Measurements from ENCODE around the gene PLK1.

Gene PLK1

GRCh38 chr16:23694265-23694643, 15.6 kb downstream of the PLK1 start:
- Histone ChIP-seq H3K9me2 (replicated peaks; ENCODE audit: low read depth, low read length) (no peaks in the 10 kb centered on the region), H4K20me1 (ENCODE audit: insufficient read depth, low read length, poor library complexity, severe bottlenecking) (no peaks in the 10 kb centered on the region), H3K36me3 (ENCODE audit: insufficient read depth, low read length) (peaks cover 32% of the 10 kb centered on the region; the same call in 1 of the 2 replicates), H3K9me3 (ENCODE audit: insufficient read depth, low read depth, low read length) (no peaks in the 10 kb centered on the region), H3K9ac (ENCODE audit: low read depth, low read length, poor library complexity, severe bottlenecking) (no peak overlapping the region), H2AFZ (ENCODE audit: low read length) (no peak overlapping the region), H3F3A (ENCODE audit: low read depth) (no peaks in the 10 kb centered on the region), H3K27me3 (ENCODE audit: insufficient read depth, low read length, poor library complexity, severe bottlenecking) (no peaks in the 10 kb centered on the region), H3K4me2 (ENCODE audit: low read depth, low read length, poor library complexity, severe bottlenecking) (no peak overlapping the region), H3K4me3 (ENCODE audit: low read length, poor library complexity, severe bottlenecking) (no peak overlapping the region), H3K79me2 (ENCODE audit: insufficient read depth, low read length) (no peaks in the 10 kb centered on the region), H3K4me1 (ENCODE audit: insufficient read depth, low read length, poor library complexity, severe bottlenecking) (no peaks in the 10 kb centered on the region)
- TF ChIP-seq CTCF (conservative IDR thresholded peaks at IDR 0.05; ENCODE audit: low read length): no peak

GRCh38 chr16:23694644-23695373, 16.1 kb downstream of the PLK1 start:
- Histone ChIP-seq H4K20me1 (ENCODE audit: insufficient read depth, low read length, poor library complexity, severe bottlenecking) (no peaks in the 10 kb centered on the region), H3K4me2 (ENCODE audit: low read depth, low read length, poor library complexity, severe bottlenecking) (no peak overlapping the region)

GRCh38 chr16:23695756-23696155, 17.1 kb downstream of the PLK1 start:
- H3K4me2 ChIP-seq (ENCODE audit: low read depth, low read length, poor library complexity, severe bottlenecking): no peak overlapping the region

More at GRCh38 chr16:23694644-23695373, 16.1 kb downstream of the PLK1 start:
- Histone ChIP-seq H3K27me3 (ENCODE audit: insufficient read depth, low read length, poor library complexity, severe bottlenecking) (no peaks in the 10 kb centered on the region), H3K36me3 (ENCODE audit: insufficient read depth, low read length) (peaks cover 26% of the 10 kb centered on the region; the same call in 1 of the 2 replicates), H3F3A (ENCODE audit: low read depth) (no peaks in the 10 kb centered on the region), H3K9ac (ENCODE audit: low read depth, low read length, poor library complexity, severe bottlenecking) (no peak overlapping the region), H3K9me3 (ENCODE audit: insufficient read depth, low read depth, low read length) (no peaks in the 10 kb centered on the region), H3K4me3 (ENCODE audit: low read length, poor library complexity, severe bottlenecking) (no peak overlapping the region), H3K9me2 (replicated peaks; ENCODE audit: low read depth, low read length) (no peaks in the 10 kb centered on the region), H3K4me1 (ENCODE audit: insufficient read depth, low read length, poor library complexity, severe bottlenecking) (no peaks in the 10 kb centered on the region), H2AFZ (ENCODE audit: low read length) (no peak overlapping the region), H3K79me2 (ENCODE audit: insufficient read depth, low read length) (no peaks in the 10 kb centered on the region)
- TF ChIP-seq CTCF (conservative IDR thresholded peaks at IDR 0.05; ENCODE audit: low read length) (no peak), EZH2phosphoT487 (IDR thresholded peaks at IDR 0.05; ENCODE audit: borderline replicate concordance) (no peak)

More at GRCh38 chr16:23695756-23696155, 17.1 kb downstream of the PLK1 start:
- no peaks in the 10 kb centered on the region for H3K4me1 ChIP-seq (ENCODE audit: insufficient read depth, low read length, poor library complexity, severe bottlenecking)
- H2AFZ ChIP-seq (ENCODE audit: low read length): no peak overlapping the region
- H3K9ac ChIP-seq (ENCODE audit: low read depth, low read length, poor library complexity, severe bottlenecking): no peak overlapping the region
- peaks cover 17% of the 10 kb centered on the region; the same call in 1 of the 2 replicates for H3K36me3 ChIP-seq (ENCODE audit: insufficient read depth, low read length)
- H3K27me3 ChIP-seq (ENCODE audit: insufficient read depth, low read length, poor library complexity, severe bottlenecking): no peaks in the 10 kb centered on the region
- H3F3A ChIP-seq (ENCODE audit: low read depth): no peaks in the 10 kb centered on the region
- H3K4me3 ChIP-seq (ENCODE audit: low read length, poor library complexity, severe bottlenecking): no peak overlapping the region
- TF ChIP-seq CTCF (conservative IDR thresholded peaks at IDR 0.05; ENCODE audit: low read length): no peak
- no peak for TF ChIP-seq EZH2phosphoT487 (IDR thresholded peaks at IDR 0.05; ENCODE audit: borderline replicate concordance)
- no peaks in the 10 kb centered on the region for H4K20me1 ChIP-seq (ENCODE audit: insufficient read depth, low read length, poor library complexity, severe bottlenecking)
- H3K79me2 ChIP-seq (ENCODE audit: insufficient read depth, low read length): no peaks in the 10 kb centered on the region
- H3K9me2 ChIP-seq (replicated peaks; ENCODE audit: low read depth, low read length): no peaks in the 10 kb centered on the region
- no peaks in the 10 kb centered on the region for H3K9me3 ChIP-seq (ENCODE audit: insufficient read depth, low read depth, low read length)
